Keratinocyte (primary cell): Measurements from ENCODE around the gene CACNB3. TPM values are rescaled to one million over a fixed set of nuclear protein-coding genes. Genes with fewer than 3 reads are reported as not detected.

Experiments used
- DNase-seq: peaks from one replicate; pipeline ENCODE4 v3.0.0-alpha.2; 2011; ENCODE audit warnings: low read depth, missing footprints, low spot score
- FAIRE-seq: peaks from 2 replicates; lab custom pipeline; 2011; peaks lifted over from hg19 to GRCh38; lab: Jason Lieb, UNC
- H2AFZ ChIP-seq: 2 replicates; pipeline ENCODE4 v1.6.0; 2012; ENCODE audit warnings: low read length, control low read depth, inconsistent platforms; ENCODE audit not compliant: control insufficient read depth
- H3K27ac ChIP-seq: 2 replicates; pipeline ENCODE4 v1.5.1; 2011; ENCODE audit warnings: low read length; ENCODE audit not compliant: control insufficient read depth, insufficient read depth
- H3K27me3 ChIP-seq: 3 replicates; pipeline ENCODE4 v1.6.0; 2011; ENCODE audit warnings: low read length; ENCODE audit not compliant: control insufficient read depth, insufficient read depth; ENCODE audit errors: extremely low read depth
- H3K36me3 ChIP-seq, 2 experiments: 2 replicates in 1 of 2; 3 replicates in 1 of 2; pipeline ENCODE4 v1.5.1; 2011; ENCODE audit warnings: low read length in 2 of 2, mild to moderate bottlenecking in 1 of 2; ENCODE audit not compliant: control insufficient read depth in 2 of 2, insufficient read depth in 2 of 2; ENCODE audit errors: extremely low read depth in 1 of 2
- H3K4me1 ChIP-seq: 3 replicates; pipeline ENCODE4 v1.5.1; 2011; ENCODE audit warnings: low read length; ENCODE audit not compliant: control insufficient read depth, insufficient read depth; ENCODE audit errors: extremely low read depth
- H3K4me2 ChIP-seq: 3 replicates; pipeline ENCODE4 v1.6.0; 2011; ENCODE audit warnings: low read depth, low read length; ENCODE audit not compliant: control insufficient read depth, insufficient read depth; ENCODE audit errors: extremely low read depth
- H3K4me3 ChIP-seq, 3 experiments: fragments of 200-600 bp in 1 of 3; sonication (generic) in 1 of 3; 2 replicates in 2 of 3; 3 replicates in 1 of 3; pipeline ENCODE4 v1.5.1; 2011 to 2016; ENCODE audit warnings: low read length in 3 of 3, mild to moderate bottlenecking in 3 of 3, control low read depth in 2 of 3, inconsistent platforms in 1 of 3, low read depth in 1 of 3, mixed read lengths in 1 of 3, mixed run types in 1 of 3, moderate library complexity in 1 of 3; ENCODE audit not compliant: control insufficient read depth in 2 of 3, insufficient read depth in 2 of 3; ENCODE audit errors: extremely low read depth in 1 of 3
- H3K79me2 ChIP-seq: 2 replicates; pipeline ENCODE4 v1.6.0; 2012; ENCODE audit warnings: low read length; ENCODE audit not compliant: control insufficient read depth, insufficient read depth
- H3K9ac ChIP-seq: 3 replicates; pipeline ENCODE4 v1.6.0; 2011; ENCODE audit warnings: low read length; ENCODE audit not compliant: control insufficient read depth, insufficient read depth; ENCODE audit errors: extremely low read depth
- H3K9me1 ChIP-seq: 3 replicates; pipeline ENCODE4 v1.6.0; 2011; ENCODE audit warnings: low read length; ENCODE audit not compliant: control insufficient read depth, insufficient read depth; ENCODE audit errors: extremely low read depth
- H3K9me3 ChIP-seq: 2 replicates; pipeline ENCODE4 v1.5.1; 2012; ENCODE audit warnings: low read depth, low read length; ENCODE audit not compliant: control insufficient read depth
- H4K20me1 ChIP-seq: 3 replicates; pipeline ENCODE4 v1.6.0; 2011; ENCODE audit warnings: low read length; ENCODE audit not compliant: control insufficient read depth, insufficient read depth; ENCODE audit errors: extremely low read depth
- EZH2 ChIP-seq: IDR thresholded peaks from one replicate; pipeline ENCODE4 v1.6.1; 2012; ENCODE audit warnings: inconsistent platforms, mild to moderate bottlenecking, low read length, moderate library complexity
- dilution Hi-C: fragments of 300-500 bp; cut with MboI; formaldehyde crosslinking; loops from one replicate; pipeline ENCODE4 v1.7.0; 2020; ENCODE audit warnings: low sequenced_read_pairs; ENCODE audit not compliant: extremely low pct_ligation_motif_present
- polyA plus RNA-seq, 5 experiments: library from polyadenylated mRNA; depleted of rRNA in 3 of 5; stranded (reverse) in 3 of 5; stranded (forward) in 1 of 5; unstranded in 1 of 5; fragments of >200 nt; gene quantifications; 1 replicate in 1 of 5; 2 replicates in 3 of 5; 3 replicates in 1 of 5; pipeline versions ENCODE4 v1.2.1 to v1.2.3, GENCODE V29; 2011 to 2012; ENCODE audit warnings: missing spikeins in 2 of 5, low read depth in 1 of 5, low replicate concordance in 1 of 5
- TF ChIP-seq, protein P1 (sequence below), 3 experiments: IDR thresholded peaks in 1 of 3; conservative IDR thresholded peaks in 1 of 3; optimal IDR thresholded peaks in 1 of 3; 2 replicates in 2 of 3; 3 replicates in 1 of 3; pipeline versions ENCODE3 to v1.5.1; 2011; ENCODE audit warnings: low read length in 3 of 3, mild to moderate bottlenecking in 3 of 3, moderate library complexity in 2 of 3, control low read depth in 1 of 3, inconsistent platforms in 1 of 3; ENCODE audit not compliant: insufficient read depth in 2 of 3; ENCODE audit errors: extremely low read depth in 1 of 3

CACNB3 gene
- polyA plus RNA-seq, 1 donor (not counting 4 experiments of a cell fraction or from before 2014, with no cell fraction given), result 16.1 TPM

DNA sequence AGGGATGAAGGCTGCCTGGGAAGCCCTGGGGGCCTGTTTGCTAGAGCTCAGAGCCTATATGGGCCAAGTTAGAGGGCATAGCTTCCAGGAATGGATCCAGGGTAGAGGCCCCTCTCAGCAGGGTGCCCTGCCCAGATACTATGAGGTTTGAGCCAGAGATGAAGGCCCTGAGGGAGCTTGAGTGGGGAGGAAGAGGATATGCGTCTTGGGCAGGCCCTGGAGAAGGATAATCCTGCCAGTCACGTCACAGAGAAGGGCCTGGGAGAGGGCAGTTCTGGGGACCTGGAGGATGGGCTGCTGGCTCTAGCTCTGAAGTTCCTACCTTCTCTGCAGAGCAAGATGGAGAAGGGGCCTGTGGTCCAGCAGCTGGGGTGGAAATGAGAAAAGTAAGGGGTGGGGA lies 5.9 kb upstream of the CACNB3 start:
- peaks cover 14% of the 10 kb centered on the region for H3K4me1 ChIP-seq
- H3K27ac ChIP-seq, result no peak overlapping the region
- no peaks in the 10 kb centered on the region for H3K9me3 ChIP-seq
- no peak overlapping the region for H3K4me2 ChIP-seq
- DNase-seq (no peak), FAIRE-seq (no peak)
- H3K36me3 ChIP-seq, result no peaks in the 10 kb centered on the region
- no peak overlapping the region for H3K4me3 ChIP-seq
- dilution Hi-C loops, result no loop called here
- no peaks in the 10 kb centered on the region for H4K20me1 ChIP-seq
- H3K79me2 ChIP-seq, result no peaks in the 10 kb centered on the region
- H2AFZ ChIP-seq, result no peak overlapping the region
- no peaks in the 10 kb centered on the region for H3K27me3 ChIP-seq
- H3K9me1 ChIP-seq, result no peaks in the 10 kb centered on the region
- no peak for TF ChIP-seq EZH2
- TF ChIP-seq, protein P1, sequence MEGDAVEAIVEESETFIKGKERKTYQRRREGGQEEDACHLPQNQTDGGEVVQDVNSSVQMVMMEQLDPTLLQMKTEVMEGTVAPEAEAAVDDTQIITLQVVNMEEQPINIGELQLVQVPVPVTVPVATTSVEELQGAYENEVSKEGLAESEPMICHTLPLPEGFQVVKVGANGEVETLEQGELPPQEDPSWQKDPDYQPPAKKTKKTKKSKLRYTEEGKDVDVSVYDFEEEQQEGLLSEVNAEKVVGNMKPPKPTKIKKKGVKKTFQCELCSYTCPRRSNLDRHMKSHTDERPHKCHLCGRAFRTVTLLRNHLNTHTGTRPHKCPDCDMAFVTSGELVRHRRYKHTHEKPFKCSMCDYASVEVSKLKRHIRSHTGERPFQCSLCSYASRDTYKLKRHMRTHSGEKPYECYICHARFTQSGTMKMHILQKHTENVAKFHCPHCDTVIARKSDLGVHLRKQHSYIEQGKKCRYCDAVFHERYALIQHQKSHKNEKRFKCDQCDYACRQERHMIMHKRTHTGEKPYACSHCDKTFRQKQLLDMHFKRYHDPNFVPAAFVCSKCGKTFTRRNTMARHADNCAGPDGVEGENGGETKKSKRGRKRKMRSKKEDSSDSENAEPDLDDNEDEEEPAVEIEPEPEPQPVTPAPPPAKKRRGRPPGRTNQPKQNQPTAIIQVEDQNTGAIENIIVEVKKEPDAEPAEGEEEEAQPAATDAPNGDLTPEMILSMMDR (optimal IDR thresholded peaks at IDR 0.05 in 1 of 3, IDR thresholded peaks at IDR 0.05 in 1 of 3, conservative IDR thresholded peaks at IDR 0.05 in 1 of 3; ENCODE audit: extremely low read depth in 1 of 3, insufficient read depth in 2 of 3, low read length in 3 of 3), result no peak
- no peak overlapping the region for H3K9ac ChIP-seq

DNA sequence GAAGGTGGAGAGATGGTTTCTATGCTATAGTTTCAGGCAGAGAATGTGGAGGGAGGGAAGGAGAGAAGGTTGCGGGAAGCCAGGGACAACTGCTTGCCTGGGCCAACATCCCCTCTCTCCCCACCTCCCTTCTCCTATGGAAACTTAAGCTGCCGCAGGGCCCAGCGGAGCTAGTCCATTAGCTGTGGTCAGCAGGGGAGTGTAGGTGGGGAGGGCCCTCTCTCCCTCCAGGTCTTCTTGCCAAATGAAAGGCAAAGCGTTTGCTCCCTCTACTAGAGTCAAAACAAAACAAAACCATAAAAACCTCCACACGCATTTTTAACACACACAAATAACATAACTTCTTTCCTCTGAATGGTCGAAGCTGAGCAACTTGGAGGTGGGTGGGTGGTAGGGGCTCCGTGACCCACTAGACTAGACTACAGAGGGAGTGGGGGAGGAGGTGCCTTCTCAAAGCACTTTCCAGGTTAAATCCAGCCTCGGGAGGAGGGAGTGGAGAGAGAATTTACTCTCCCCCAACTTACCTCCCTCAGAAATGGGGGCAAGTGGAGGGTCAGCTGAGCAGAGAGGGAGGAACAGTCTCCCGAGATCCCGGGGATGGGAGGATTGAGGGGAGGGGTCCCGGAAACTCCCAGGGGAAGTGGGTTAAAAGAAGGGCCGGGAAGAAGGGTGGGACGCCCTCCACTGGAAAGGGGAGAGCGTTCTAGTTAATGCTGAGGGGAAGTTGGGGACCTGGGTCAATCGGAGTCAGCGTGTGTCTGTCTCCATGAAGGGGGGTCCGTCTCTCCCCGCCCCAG lies 4.6 kb upstream of the CACNB3 start:
- dilution Hi-C loops, result no loop called here
- peak overlapping the region; percentile 80 for H3K9ac ChIP-seq
- FAIRE-seq, result no peak
- peak overlapping the region; percentile 76 to 92 (median 91) for H3K4me3 ChIP-seq
- no peaks in the 10 kb centered on the region for H3K9me3 ChIP-seq
- TF ChIP-seq, protein P1 (optimal IDR thresholded peaks at IDR 0.05 in 1 of 3, IDR thresholded peaks at IDR 0.05 in 1 of 3, conservative IDR thresholded peaks at IDR 0.05 in 1 of 3; ENCODE audit: extremely low read depth in 1 of 3, insufficient read depth in 2 of 3, low read length in 3 of 3), result no peak
- H3K4me2 ChIP-seq, result peak overlapping the region; percentile 92
- H3K36me3 ChIP-seq, result no peaks in the 10 kb centered on the region
- DNase-seq, result no peak
- H3K79me2 ChIP-seq, result no peaks in the 10 kb centered on the region
- no peaks in the 10 kb centered on the region for H4K20me1 ChIP-seq
- no peak overlapping the region for H3K27ac ChIP-seq
- no peaks in the 10 kb centered on the region for H3K27me3 ChIP-seq
- H3K4me1 ChIP-seq, result peaks cover 19% of the 10 kb centered on the region
- H3K9me1 ChIP-seq, result no peaks in the 10 kb centered on the region
- H2AFZ ChIP-seq, result peak overlapping the region; percentile 90
